Glutamatergic neuron (in vitro differentiated cells): ENCODE data around the gene DHX30. TPM values are rescaled to one million over a fixed set of nuclear protein-coding genes. Genes with fewer than 3 reads are reported as not detected.
"Not testable (repeated sequence)": the region's sequence is repeated elsewhere in the genome, so short reads cannot be mapped to it uniquely, and the experiment has no call there.

ENCODE experiments used
- DNase-seq: peaks from one replicate; pipeline ENCODE4 v3.0.0; 2022
- H3K27ac Mint-ChIP-seq: one replicate; pipeline ENCODE4 v1.8.0; 2020; ENCODE audit warnings: mild to moderate bottlenecking, mixed read lengths, inconsistent platforms; ENCODE audit not compliant: unreplicated experiment
- H3K27me3 Mint-ChIP-seq: one replicate; pipeline ENCODE4 v1.8.0; 2020; ENCODE audit warnings: mild to moderate bottlenecking, moderate library complexity, mixed read lengths, inconsistent platforms; ENCODE audit not compliant: unreplicated experiment
- H3K36me3 Mint-ChIP-seq: one replicate; pipeline ENCODE4 v1.8.0; 2020; ENCODE audit warnings: mild to moderate bottlenecking, mixed read lengths, inconsistent platforms; ENCODE audit not compliant: unreplicated experiment
- H3K4me1 Mint-ChIP-seq: one replicate; pipeline ENCODE4 v1.8.0; 2020; ENCODE audit warnings: mild to moderate bottlenecking, low read depth, mixed read lengths, inconsistent platforms; ENCODE audit not compliant: unreplicated experiment
- H3K4me3 Mint-ChIP-seq: one replicate; pipeline ENCODE4 v1.8.0; 2020; ENCODE audit warnings: mild to moderate bottlenecking, mixed read lengths, inconsistent platforms; ENCODE audit not compliant: unreplicated experiment
- H3K9me3 Mint-ChIP-seq: one replicate; pipeline ENCODE4 v1.8.0; 2020; ENCODE audit warnings: mild to moderate bottlenecking, moderate library complexity, mixed read lengths, inconsistent platforms; ENCODE audit not compliant: unreplicated experiment
- CTCF ChIP-seq: fragments of 200-600 bp; sonication (generic); IDR thresholded peaks from one replicate; pipeline ENCODE4 v1.5.0; 2021; ENCODE audit not compliant: partially characterized antibody, unreplicated experiment
- total RNA-seq: library from RNA; stranded (reverse); fragmentation: NEBNext Ultra II Directional; extraction: Animal tissue kit (Norgen Biotek cat#: 25700); gene quantifications from one replicate; pipeline ENCODE4 v1.2.1, GENCODE V29; 2021; ENCODE audit not compliant: unreplicated experiment

DHX30 gene
- total RNA-seq, 1 donor from 2014 or later = 116 TPM

GRCh38 chr3:47884603-47885002 lies 81.7 kb downstream of the DHX30 start:
- peaks cover 11% of the 10 kb centered on the region for H3K36me3 Mint-ChIP-seq
- no peak for TF ChIP-seq CTCF
- H3K9me3 Mint-ChIP-seq = peaks cover 16% of the 10 kb centered on the region

GRCh38 chr3:47885168-47885567 lies 82.2 kb downstream of the DHX30 start:
- H3K27ac Mint-ChIP-seq = no peak overlapping the region
- H3K27me3 Mint-ChIP-seq = peaks cover 11% of the 10 kb centered on the region
- DNase-seq = no peak
- TF ChIP-seq CTCF = no peak
- H3K9me3 Mint-ChIP-seq = peaks cover 16% of the 10 kb centered on the region
- H3K4me3 Mint-ChIP-seq = no peak overlapping the region
- peaks cover 25% of the 10 kb centered on the region for H3K4me1 Mint-ChIP-seq
- H3K36me3 Mint-ChIP-seq = peaks cover 11% of the 10 kb centered on the region

More at GRCh38 chr3:47884603-47885002, 81.7 kb downstream of the DHX30 start:
- no peak overlapping the region for H3K27ac Mint-ChIP-seq
- H3K4me1 Mint-ChIP-seq = peaks cover 19% of the 10 kb centered on the region
- H3K27me3 Mint-ChIP-seq = peaks cover 8% of the 10 kb centered on the region
- no peak overlapping the region for H3K4me3 Mint-ChIP-seq
- no peak for DNase-seq

GRCh38 chr3:47887991-47888390 lies 85.1 kb downstream of the DHX30 start:
- not testable (repeated sequence) for H3K36me3 Mint-ChIP-seq
- H3K27ac Mint-ChIP-seq = peak overlapping the region; percentile 59
- H3K9me3 Mint-ChIP-seq = peaks cover 23% of the 10 kb centered on the region

GRCh38 chr3:47888986-47889757 lies 86.2 kb downstream of the DHX30 start:
- no peak for DNase-seq
- TF ChIP-seq CTCF = no peak
- Mint-ChIP-seq H3K27me3 (peaks cover 13% of the 10 kb centered on the region), H3K4me1 (peaks cover 56% of the 10 kb centered on the region), H3K9me3 (peaks cover 23% of the 10 kb centered on the region), H3K4me3 (peak overlapping the region; percentile 72), H3K27ac (peak overlapping the region; percentile 98), H3K36me3 (peaks cover 7% of the 10 kb centered on the region)

More at GRCh38 chr3:47887991-47888390, 85.1 kb downstream of the DHX30 start:
- not testable (repeated sequence) for DNase-seq
- peaks cover 13% of the 10 kb centered on the region for H3K27me3 Mint-ChIP-seq
- H3K4me3 Mint-ChIP-seq = peak overlapping the region; percentile 52
- H3K4me1 Mint-ChIP-seq = peaks cover 50% of the 10 kb centered on the region

- Mint-ChIP-seq H3K9me3 (peaks cover 20% of the 10 kb centered on the region), H3K27ac (peak overlapping the region; percentile 98), H3K4me1 (peaks cover 51% of the 10 kb centered on the region), H3K27me3 (peaks cover 10% of the 10 kb centered on the region), H3K4me3 (peak overlapping the region; percentile 72), H3K36me3 (peaks cover 7% of the 10 kb centered on the region)
- DNase-seq = peak; percentile 62
- TF ChIP-seq CTCF = no peak
Measured at GRCh38 chr3:47890126-47890827, 87.3 kb downstream of the DHX30 start.
